ENCODE results near the gene RSAD1. TPM values are rescaled to one million over a fixed set of nuclear protein-coding genes. Genes with fewer than 3 reads are reported as not detected.

The RSAD1 gene
- polyA plus RNA-seq, 2 donors: 11.9 to 16.9 TPM

DNA sequence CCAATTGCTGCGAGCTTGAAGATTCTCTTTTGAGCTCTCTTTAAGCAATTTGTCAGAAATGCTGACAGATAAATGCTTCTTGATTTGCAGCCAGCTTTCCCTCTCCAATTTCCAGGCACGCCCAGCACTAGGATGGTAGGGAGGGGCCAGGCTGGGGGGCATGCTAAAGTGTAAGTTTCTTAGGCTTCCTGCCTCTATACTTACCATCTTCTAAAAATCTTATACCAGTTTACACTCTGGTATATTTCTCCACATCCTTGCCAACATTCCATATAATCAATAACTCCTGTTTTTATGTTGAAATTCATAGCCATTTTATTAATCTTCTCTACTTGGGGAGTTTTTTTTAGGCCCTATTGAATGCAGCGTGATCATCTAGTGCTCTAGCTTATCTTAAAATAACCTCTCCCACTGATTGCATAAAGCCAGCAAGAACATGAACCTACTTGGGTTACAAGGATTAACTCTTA is 35.1 kb upstream of the RSAD1 start:
- Histone ChIP-seq H3K4me1 (ENCODE audit: control insufficient read depth in 2 of 2, insufficient read depth in 2 of 2, low read length in 1 of 2) (peaks cover 3 to 8% of the 10 kb centered on the region in 2 donors), H3K36me3 (ENCODE audit: control insufficient read depth in 2 of 2, insufficient read depth in 2 of 2, low read length in 1 of 2) (no peaks in the 10 kb centered on the region), H3K27me3 (ENCODE audit: control insufficient read depth in 1 of 2, insufficient read depth in 2 of 2, low read length in 2 of 2) (no peaks in the 10 kb centered on the region), H3K9me3 (ENCODE audit: control insufficient read depth in 2 of 2, insufficient read depth in 1 of 2, low read depth in 1 of 2, low read length in 1 of 2) (no peaks in the 10 kb centered on the region), H3K27ac (ENCODE audit: low read depth in 2 of 2, low read length in 1 of 2) (peak overlapping the region in 1 of 2 donors; percentile 39), H3K4me3 (ENCODE audit: low read depth in 1 of 2, low read length in 2 of 2) (no peak overlapping the region)
- WGBS, 2 donors: 26 to 27% methylated on average over 3 of the region's 3 CpGs

DNA sequence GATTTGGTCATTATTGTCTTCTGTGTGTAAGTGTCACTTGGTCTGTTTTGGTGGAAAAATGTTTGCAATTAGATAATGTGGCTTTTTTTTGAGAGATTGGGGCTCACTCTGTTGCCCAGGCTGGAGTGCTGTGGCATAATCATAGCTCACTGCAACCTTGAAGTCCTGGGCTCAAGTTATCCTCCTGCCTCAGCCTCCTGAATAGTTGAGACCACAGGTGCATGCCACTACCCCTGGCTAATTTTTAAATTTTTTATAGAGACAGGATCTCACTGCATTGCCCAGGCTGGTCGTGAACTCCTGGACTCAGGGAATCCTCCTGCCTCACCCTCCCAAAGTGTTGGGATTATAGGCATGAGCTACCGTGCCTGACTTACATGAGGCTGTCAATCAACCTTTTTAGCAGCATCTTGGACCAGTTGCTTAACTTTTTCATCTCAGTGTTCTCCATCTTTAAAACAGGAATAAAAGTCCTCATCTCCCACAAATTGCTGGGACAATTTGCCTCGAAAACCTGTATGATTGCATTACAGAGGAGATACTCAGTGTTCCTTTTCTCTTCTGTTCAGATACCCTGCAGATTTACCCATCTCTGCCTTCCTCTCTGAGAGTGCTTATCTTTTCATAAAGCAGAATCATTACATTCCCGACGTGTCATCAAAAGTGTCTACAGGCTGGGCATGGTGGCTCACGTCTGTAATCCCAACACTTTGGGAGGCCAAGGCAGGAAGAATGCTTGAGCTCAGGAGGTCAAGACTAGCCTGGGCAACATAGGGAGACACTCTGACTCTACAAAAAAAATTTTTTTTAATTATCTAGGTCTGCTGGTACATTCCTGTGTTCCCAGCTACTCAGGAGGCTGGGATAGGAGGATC is 33.6 kb upstream of the RSAD1 start:
- H3K27me3 ChIP-seq (ENCODE audit: control insufficient read depth in 1 of 2, insufficient read depth in 2 of 2, low read length in 2 of 2): no peaks in the 10 kb centered on the region
- peaks cover 3 to 6% of the 10 kb centered on the region in 2 donors for H3K4me1 ChIP-seq (ENCODE audit: control insufficient read depth in 2 of 2, insufficient read depth in 2 of 2, low read length in 1 of 2)
- no peak overlapping the region for H3K27ac ChIP-seq (ENCODE audit: low read depth in 2 of 2, low read length in 1 of 2)
- no peaks in the 10 kb centered on the region for H3K9me3 ChIP-seq (ENCODE audit: control insufficient read depth in 2 of 2, insufficient read depth in 1 of 2, low read depth in 1 of 2, low read length in 1 of 2)
- WGBS, 2 donors: 89 to 92% methylated on average over 6 of the region's 6 CpGs
- H3K36me3 ChIP-seq (ENCODE audit: control insufficient read depth in 2 of 2, insufficient read depth in 2 of 2, low read length in 1 of 2): no peaks in the 10 kb centered on the region
- H3K4me3 ChIP-seq (ENCODE audit: low read depth in 1 of 2, low read length in 2 of 2): no peak overlapping the region

GRCh38 chr17:50445730-50446325 is 32.8 kb upstream of the RSAD1 start:
- Histone ChIP-seq H3K27ac (ENCODE audit: low read depth in 2 of 2, low read length in 1 of 2) (no peak overlapping the region), H3K4me1 (ENCODE audit: control insufficient read depth in 2 of 2, insufficient read depth in 2 of 2, low read length in 1 of 2) (no peaks in the 10 kb centered on the region), H3K9me3 (ENCODE audit: control insufficient read depth in 2 of 2, insufficient read depth in 1 of 2, low read depth in 1 of 2, low read length in 1 of 2) (no peaks in the 10 kb centered on the region), H3K4me3 (ENCODE audit: low read depth in 1 of 2, low read length in 2 of 2) (no peak overlapping the region), H3K36me3 (ENCODE audit: control insufficient read depth in 2 of 2, insufficient read depth in 2 of 2, low read length in 1 of 2) (no peaks in the 10 kb centered on the region), H3K27me3 (ENCODE audit: control insufficient read depth in 1 of 2, insufficient read depth in 2 of 2, low read length in 2 of 2) (no peaks in the 10 kb centered on the region)
- WGBS, 2 donors: 24 to 35% methylated on average over 1 of the region's 1 CpG

GRCh38 chr17:50447870-50448595 is 30.6 kb upstream of the RSAD1 start:
- Histone ChIP-seq H3K36me3 (ENCODE audit: control insufficient read depth in 2 of 2, insufficient read depth in 2 of 2, low read length in 1 of 2) (no peaks in the 10 kb centered on the region), H3K27me3 (ENCODE audit: control insufficient read depth in 1 of 2, insufficient read depth in 2 of 2, low read length in 2 of 2) (no peaks in the 10 kb centered on the region), H3K27ac (ENCODE audit: low read depth in 2 of 2, low read length in 1 of 2) (no peak overlapping the region), H3K9me3 (ENCODE audit: control insufficient read depth in 2 of 2, insufficient read depth in 1 of 2, low read depth in 1 of 2, low read length in 1 of 2) (no peaks in the 10 kb centered on the region), H3K4me3 (ENCODE audit: low read depth in 1 of 2, low read length in 2 of 2) (no peak overlapping the region), H3K4me1 (ENCODE audit: control insufficient read depth in 2 of 2, insufficient read depth in 2 of 2, low read length in 1 of 2) (no peaks in the 10 kb centered on the region)
- 67 to 74% methylated on average over 7 of the region's 7 CpGs for WGBS, 2 donors

DNA sequence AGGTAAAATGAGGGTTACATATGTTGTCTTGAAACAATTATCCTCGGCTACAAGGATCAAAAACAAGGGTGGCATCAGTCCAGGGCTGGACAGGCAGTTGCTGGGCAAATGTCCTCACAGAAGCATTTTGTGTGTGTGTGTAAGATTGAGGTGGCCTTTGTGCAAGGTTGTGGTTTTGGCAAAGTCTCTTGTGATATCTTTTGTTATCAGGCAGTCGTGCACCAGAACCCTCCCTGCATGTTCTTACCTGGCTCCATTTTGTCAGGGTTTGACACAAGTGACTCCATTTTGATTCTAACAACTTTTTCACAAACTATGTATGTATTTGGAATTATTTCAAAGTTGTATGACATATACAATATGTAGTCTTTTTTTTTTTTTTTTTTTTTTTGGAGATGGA is 30.0 kb upstream of the RSAD1 start:
- Histone ChIP-seq H3K4me1 (ENCODE audit: control insufficient read depth in 2 of 2, insufficient read depth in 2 of 2, low read length in 1 of 2) (no peaks in the 10 kb centered on the region), H3K9me3 (ENCODE audit: control insufficient read depth in 2 of 2, insufficient read depth in 1 of 2, low read depth in 1 of 2, low read length in 1 of 2) (no peaks in the 10 kb centered on the region), H3K27ac (ENCODE audit: low read depth in 2 of 2, low read length in 1 of 2) (no peak overlapping the region), H3K4me3 (ENCODE audit: low read depth in 1 of 2, low read length in 2 of 2) (no peak overlapping the region), H3K27me3 (ENCODE audit: control insufficient read depth in 1 of 2, insufficient read depth in 2 of 2, low read length in 2 of 2) (no peaks in the 10 kb centered on the region), H3K36me3 (ENCODE audit: control insufficient read depth in 2 of 2, insufficient read depth in 2 of 2, low read length in 1 of 2) (no peaks in the 10 kb centered on the region)
- WGBS, 2 donors: 71 to 76% methylated on average over 2 of the region's 2 CpGs

DNA sequence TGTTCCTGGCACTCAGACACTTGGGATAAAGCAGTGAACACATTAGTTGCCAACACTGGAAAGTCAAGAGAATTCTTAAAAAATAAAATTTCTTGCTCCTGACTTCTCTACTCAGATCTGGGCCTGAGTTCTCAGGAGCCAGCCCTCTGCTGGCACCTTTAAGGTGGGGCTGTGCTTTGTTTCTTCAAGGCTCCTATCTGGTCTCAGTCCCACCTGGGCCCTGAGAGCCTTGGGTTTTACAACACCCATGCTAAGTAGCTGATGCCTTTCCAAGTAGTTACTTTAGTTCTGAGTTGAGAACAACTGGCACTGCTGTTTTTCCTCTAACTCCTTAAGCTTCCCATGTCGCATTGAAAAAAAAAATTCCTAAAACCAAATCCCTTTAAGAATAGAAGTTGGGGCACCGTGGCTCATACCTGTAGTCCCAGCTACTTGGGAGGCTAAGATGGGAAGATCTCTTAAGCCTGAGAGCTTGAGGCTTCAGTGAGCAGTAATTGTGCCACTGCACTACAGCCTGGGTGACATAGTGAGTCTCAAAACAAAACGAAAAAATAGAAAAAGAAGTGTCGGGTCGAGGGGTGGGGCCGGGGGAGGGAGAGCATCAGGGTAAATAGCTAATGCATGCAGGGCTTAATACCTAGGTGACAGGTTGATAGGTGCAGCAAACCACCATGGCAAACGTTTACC is 26.6 kb upstream of the RSAD1 start:
- whole genome bisulfite sequencing, 2 donors: 54 to 59% methylated on average over 7 of the region's 7 CpGs
- Histone ChIP-seq H3K36me3 (ENCODE audit: control insufficient read depth in 2 of 2, insufficient read depth in 2 of 2, low read length in 1 of 2) (no peaks in the 10 kb centered on the region), H3K4me1 (ENCODE audit: control insufficient read depth in 2 of 2, insufficient read depth in 2 of 2, low read length in 1 of 2) (peaks cover 0 to 5% of the 10 kb centered on the region in 2 donors), H3K9me3 (ENCODE audit: control insufficient read depth in 2 of 2, insufficient read depth in 1 of 2, low read depth in 1 of 2, low read length in 1 of 2) (no peaks in the 10 kb centered on the region), H3K4me3 (ENCODE audit: low read depth in 1 of 2, low read length in 2 of 2) (no peak overlapping the region), H3K27ac (ENCODE audit: low read depth in 2 of 2, low read length in 1 of 2) (no peak overlapping the region), H3K27me3 (ENCODE audit: control insufficient read depth in 1 of 2, insufficient read depth in 2 of 2, low read length in 2 of 2) (no peaks in the 10 kb centered on the region)

- Histone ChIP-seq H3K4me1 (ENCODE audit: control insufficient read depth in 2 of 2, insufficient read depth in 2 of 2, low read length in 1 of 2) (peaks cover 0 to 5% of the 10 kb centered on the region in 2 donors), H3K27me3 (ENCODE audit: control insufficient read depth in 1 of 2, insufficient read depth in 2 of 2, low read length in 2 of 2) (no peaks in the 10 kb centered on the region), H3K27ac (ENCODE audit: low read depth in 2 of 2, low read length in 1 of 2) (no peak overlapping the region), H3K9me3 (ENCODE audit: control insufficient read depth in 2 of 2, insufficient read depth in 1 of 2, low read depth in 1 of 2, low read length in 1 of 2) (no peaks in the 10 kb centered on the region), H3K4me3 (ENCODE audit: low read depth in 1 of 2, low read length in 2 of 2) (no peak overlapping the region), H3K36me3 (ENCODE audit: control insufficient read depth in 2 of 2, insufficient read depth in 2 of 2, low read length in 1 of 2) (no peaks in the 10 kb centered on the region)
- WGBS, 2 donors: 65 to 76% methylated on average over 10 of the region's 10 CpGs
Observed at GRCh38 chr17:50452630-50453300, 25.9 kb upstream of the RSAD1 start.

- Histone ChIP-seq H3K4me3 (ENCODE audit: low read depth in 1 of 2, low read length in 2 of 2) (no peak overlapping the region), H3K4me1 (ENCODE audit: control insufficient read depth in 2 of 2, insufficient read depth in 2 of 2, low read length in 1 of 2) (peaks cover 0 to 5% of the 10 kb centered on the region in 2 donors), H3K27me3 (ENCODE audit: control insufficient read depth in 1 of 2, insufficient read depth in 2 of 2, low read length in 2 of 2) (no peaks in the 10 kb centered on the region), H3K27ac (ENCODE audit: low read depth in 2 of 2, low read length in 1 of 2) (no peak overlapping the region), H3K9me3 (ENCODE audit: control insufficient read depth in 2 of 2, insufficient read depth in 1 of 2, low read depth in 1 of 2, low read length in 1 of 2) (no peaks in the 10 kb centered on the region), H3K36me3 (ENCODE audit: control insufficient read depth in 2 of 2, insufficient read depth in 2 of 2, low read length in 1 of 2) (no peaks in the 10 kb centered on the region)
- 93 to 100% methylated on average over 3 of the region's 3 CpGs for WGBS, 2 donors
Observed at GRCh38 chr17:50453901-50454300, 24.8 kb upstream of the RSAD1 start.

- Histone ChIP-seq H3K9me3 (ENCODE audit: control insufficient read depth in 2 of 2, insufficient read depth in 1 of 2, low read depth in 1 of 2, low read length in 1 of 2) (no peaks in the 10 kb centered on the region), H3K36me3 (ENCODE audit: control insufficient read depth in 2 of 2, insufficient read depth in 2 of 2, low read length in 1 of 2) (peaks cover 0 to 4% of the 10 kb centered on the region in 2 donors), H3K4me1 (ENCODE audit: control insufficient read depth in 2 of 2, insufficient read depth in 2 of 2, low read length in 1 of 2) (peaks cover 0 to 5% of the 10 kb centered on the region in 2 donors), H3K27me3 (ENCODE audit: control insufficient read depth in 1 of 2, insufficient read depth in 2 of 2, low read length in 2 of 2) (no peaks in the 10 kb centered on the region), H3K4me3 (ENCODE audit: low read depth in 1 of 2, low read length in 2 of 2) (no peak overlapping the region), H3K27ac (ENCODE audit: low read depth in 2 of 2, low read length in 1 of 2) (no peak overlapping the region)
- WGBS, 2 donors: 95 to 96% methylated on average over 4 of the region's 4 CpGs
Observed at GRCh38 chr17:50457621-50458020, 21.0 kb upstream of the RSAD1 start.
